GM12872 (cell line): ENCODE data around the gene OSBPL5.
A peak's percentile ranks its signal among the peaks of the same experiment; 100 is the strongest.

ENCODE experiments used
- TF ChIP-seq, protein P1 (sequence below): IDR thresholded peaks from 3 replicates; pipeline ENCODE4 v1.5.1; 2011; ENCODE audit warnings: low read depth, mild to moderate bottlenecking, low read length, moderate library complexity; ENCODE audit not compliant: insufficient read depth

The OSBPL5 gene

DNA sequence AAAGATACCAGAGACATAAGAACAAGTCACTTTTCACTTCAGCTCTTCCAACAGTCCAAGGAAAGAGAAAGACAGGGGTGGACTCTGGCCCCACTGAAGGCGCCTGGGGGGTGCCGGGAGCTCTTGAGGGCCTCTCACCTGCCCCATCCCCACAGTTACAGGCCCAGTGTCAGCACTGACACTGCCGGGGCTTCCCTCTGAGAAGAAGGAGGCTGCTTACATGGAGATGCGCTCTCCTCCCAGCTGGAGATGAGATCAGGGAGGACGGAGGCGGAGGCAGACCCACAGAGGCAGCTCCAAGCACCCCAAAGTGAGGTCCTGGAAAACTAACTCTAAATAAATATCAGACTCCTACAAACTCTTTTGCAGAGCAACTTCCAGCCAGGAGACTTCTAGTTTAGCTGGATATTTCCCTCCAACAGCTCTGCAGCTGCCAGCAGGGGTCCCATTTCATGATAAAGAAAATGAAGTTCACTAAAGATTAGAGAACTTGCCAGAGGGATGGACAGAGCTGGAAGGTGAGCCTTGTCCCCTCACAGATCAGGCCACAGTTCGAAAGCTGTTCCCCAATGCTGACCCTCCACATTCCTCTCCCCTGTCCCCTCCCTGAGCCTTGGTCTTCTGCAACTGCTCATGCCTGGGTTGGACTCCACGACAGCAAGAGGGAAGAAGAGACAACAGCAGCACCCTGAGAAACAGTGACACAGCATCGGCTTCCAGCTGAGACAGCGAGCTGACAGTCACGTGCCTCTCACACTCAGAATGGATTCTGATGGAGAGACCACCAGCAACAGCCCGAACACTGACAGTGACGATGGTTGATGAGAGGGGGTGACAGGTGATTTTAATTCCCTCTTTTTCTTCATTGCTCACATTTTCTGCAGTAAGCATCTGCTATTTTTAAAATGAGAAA, 113.7 kb downstream of the OSBPL5 start:
- TF ChIP-seq, protein P1, sequence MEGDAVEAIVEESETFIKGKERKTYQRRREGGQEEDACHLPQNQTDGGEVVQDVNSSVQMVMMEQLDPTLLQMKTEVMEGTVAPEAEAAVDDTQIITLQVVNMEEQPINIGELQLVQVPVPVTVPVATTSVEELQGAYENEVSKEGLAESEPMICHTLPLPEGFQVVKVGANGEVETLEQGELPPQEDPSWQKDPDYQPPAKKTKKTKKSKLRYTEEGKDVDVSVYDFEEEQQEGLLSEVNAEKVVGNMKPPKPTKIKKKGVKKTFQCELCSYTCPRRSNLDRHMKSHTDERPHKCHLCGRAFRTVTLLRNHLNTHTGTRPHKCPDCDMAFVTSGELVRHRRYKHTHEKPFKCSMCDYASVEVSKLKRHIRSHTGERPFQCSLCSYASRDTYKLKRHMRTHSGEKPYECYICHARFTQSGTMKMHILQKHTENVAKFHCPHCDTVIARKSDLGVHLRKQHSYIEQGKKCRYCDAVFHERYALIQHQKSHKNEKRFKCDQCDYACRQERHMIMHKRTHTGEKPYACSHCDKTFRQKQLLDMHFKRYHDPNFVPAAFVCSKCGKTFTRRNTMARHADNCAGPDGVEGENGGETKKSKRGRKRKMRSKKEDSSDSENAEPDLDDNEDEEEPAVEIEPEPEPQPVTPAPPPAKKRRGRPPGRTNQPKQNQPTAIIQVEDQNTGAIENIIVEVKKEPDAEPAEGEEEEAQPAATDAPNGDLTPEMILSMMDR, result peak; percentile 22; the same call in 1 of the 3 replicates

DNA sequence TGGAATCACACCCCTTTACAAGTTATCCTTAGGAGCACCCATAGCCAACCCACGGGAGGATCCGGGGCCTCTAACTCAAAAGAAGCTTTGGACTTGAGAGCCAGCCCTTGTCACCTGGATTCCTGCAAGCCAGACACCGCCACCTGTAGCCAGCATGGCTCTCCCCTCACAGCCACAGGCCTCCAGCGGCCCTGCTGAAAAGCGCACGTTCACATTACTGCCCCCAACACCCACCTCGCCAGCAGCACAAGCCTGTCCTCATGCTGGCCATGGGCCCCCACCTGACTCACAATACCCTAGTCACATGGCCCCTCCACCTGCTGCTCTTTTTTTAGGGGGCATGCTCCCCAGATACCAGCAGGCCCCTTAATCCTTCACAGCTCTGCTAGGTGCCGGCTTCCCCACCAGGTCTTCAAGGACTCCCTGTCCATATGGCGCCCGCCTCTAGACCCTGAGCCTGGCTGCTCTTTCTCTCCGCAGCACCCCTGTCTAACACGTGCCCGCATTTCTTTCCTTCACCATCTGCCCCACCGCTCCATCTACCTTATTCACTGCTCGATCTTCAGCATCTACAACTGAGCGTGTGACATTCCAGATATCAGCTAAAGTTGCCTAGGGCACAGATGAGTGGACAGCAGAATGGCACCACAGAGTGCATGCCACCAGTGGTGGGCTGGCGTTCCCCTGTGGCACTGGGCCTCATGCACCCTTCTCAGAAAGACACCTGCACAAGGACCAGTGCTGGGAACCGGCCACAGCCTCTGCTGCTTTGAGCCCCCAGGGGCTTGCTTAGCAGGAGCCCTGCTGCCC, 114.5 kb downstream of the OSBPL5 start:
- TF ChIP-seq, protein P1, result no peak

GRCh38 chr11:3049430-3050243, 115.5 kb downstream of the OSBPL5 start:
- TF ChIP-seq, protein P1, result peak; percentile 50

- TF ChIP-seq, protein P1, result no peak
Measured at GRCh38 chr11:3047637-3048036, 117.5 kb downstream of the OSBPL5 start.

DNA sequence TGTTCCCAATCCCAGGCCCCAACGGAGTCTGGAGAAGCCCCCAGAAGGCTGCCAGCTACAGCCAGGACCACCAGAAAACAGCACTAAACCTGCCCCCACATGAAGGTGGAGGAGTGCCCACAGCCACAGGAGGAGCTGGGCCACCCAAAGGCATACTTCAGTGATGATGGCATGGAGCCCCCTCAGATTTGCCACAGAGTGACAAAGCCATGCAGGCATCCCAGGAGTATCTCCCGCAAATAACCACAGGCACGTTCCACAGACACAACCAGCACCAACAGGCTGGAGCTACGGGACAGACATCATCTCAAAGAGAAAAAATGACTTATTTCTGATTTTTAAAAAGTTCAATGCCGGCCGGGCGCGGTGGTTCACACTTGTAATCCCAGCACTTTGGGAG, 118.5 kb downstream of the OSBPL5 start:
- TF ChIP-seq, protein P1, result no peak

DNA sequence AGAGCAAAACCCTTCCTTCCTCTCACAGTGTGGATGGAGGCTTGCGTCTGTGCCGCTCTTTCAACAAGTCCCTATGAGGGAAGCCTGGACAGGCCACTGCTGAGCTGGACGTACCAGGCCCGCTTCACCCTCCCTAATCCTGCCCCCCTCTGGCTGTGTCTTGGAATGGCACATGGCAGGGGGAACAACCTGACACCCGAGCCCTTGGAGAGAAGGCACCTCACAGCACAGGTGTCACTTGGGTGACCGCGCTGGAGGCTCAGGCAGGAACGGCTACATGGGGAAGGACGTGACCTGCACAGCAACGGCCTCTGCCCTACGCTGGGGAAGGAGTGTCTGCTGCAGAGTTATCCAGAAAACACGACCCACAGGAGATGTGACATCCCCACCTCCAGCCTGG, 118.9 kb downstream of the OSBPL5 start:
- TF ChIP-seq, protein P1, result peak; percentile 19; the same call in 1 of the 3 replicates
